Suppressor macrophage treated with lipopolysaccharide for 1 hour (primary cell): ENCODE data around the gene SBK2.
A peak's percentile ranks its signal among the peaks of the same experiment; 100 is the strongest.
"Not testable (repeated sequence)": the region's sequence is repeated elsewhere in the genome, so short reads cannot be mapped to it uniquely, and the experiment has no call there.

ENCODE experiments used
- DNase-seq, 3 donors: peaks; one replicate each; pipeline ENCODE4 v3.0.0-alpha.2; 2020 to 2022

SBK2 gene, protein sequence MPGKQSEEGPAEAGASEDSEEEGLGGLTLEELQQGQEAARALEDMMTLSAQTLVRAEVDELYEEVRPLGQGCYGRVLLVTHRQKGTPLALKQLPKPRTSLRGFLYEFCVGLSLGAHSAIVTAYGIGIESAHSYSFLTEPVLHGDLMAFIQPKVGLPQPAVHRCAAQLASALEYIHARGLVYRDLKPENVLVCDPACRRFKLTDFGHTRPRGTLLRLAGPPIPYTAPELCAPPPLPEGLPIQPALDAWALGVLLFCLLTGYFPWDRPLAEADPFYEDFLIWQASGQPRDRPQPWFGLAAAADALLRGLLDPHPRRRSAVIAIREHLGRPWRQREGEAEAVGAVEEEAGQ

DNA sequence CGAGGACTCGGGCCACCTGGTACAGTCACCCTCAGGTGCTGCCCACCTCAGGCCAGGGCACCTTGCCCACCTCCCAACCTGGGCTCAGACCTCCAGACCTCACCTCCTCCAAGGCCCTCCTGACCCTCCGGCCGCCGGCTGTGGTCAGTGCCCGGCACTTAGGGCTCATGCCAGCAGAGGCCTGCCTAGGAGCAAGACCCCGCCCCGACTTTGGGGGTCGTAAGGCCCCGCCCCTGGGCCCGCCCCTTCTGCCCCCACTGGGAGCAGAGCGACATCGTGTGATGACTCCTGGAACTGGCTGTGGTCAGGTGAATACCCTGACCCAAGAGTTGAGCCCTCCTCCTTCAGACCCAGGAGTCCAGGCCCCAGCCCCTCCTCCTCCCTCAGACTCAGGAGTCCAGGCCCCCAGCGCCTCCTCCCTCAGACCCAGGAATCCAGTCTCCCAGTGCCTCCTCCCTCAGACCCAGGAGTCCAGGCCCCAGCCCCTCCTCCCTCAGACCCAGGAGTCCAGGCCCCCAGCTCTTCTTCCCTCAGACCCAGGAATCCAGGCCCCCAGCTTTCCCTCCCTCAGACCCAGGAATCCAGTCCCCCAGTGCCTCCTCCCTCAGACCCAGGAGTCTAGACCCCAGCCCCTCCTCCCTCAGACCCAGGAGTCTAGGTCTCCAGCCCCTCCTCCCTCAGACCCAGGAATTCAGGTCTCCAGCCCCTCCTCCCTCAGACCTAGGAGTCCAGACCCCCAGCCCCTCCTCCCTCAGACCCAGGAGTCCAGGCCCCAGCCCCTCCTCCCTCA, at the start of gene SBK2:
SBK2 (minus strand) TSS at position 183 of the 790 bp plus-strand sequence. CDS start 839 bp downstream, outside the sequence.
- DNase-seq = no peak

DNA sequence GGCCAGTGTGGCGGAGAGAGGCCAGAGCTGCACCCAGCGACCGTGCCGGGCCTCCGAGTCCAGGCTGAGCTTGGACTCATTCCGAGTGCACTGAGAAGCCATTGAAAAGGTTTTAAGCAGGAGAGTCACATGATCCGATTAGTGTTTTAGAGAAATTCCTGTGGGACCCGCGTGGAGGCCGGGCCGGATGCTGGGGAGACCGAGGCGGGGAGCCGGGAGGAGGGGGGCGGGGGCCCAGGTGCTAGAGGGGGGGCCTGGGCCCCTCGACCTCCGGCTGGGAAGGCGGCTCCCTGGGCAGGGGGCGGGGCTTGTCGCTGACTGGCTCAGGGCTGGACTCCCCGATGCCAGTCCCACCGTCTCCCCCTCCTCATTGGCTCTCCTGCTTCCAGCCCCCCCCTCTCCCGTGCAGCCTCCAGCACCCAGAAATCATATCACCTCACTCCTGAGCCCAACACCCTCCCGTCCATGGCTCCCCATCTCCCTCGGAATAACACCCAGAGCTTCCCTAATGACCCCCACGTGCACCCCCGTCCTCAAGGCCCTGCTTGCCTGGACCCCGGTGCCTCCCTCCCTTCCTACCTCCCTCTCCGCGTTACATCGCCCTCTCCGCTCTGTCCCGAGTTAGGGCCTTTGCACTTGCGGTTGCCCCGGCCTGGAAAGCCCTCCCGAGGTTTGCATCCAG, 48.9 kb upstream of the SBK2 start:
- no peak for DNase-seq

DNA sequence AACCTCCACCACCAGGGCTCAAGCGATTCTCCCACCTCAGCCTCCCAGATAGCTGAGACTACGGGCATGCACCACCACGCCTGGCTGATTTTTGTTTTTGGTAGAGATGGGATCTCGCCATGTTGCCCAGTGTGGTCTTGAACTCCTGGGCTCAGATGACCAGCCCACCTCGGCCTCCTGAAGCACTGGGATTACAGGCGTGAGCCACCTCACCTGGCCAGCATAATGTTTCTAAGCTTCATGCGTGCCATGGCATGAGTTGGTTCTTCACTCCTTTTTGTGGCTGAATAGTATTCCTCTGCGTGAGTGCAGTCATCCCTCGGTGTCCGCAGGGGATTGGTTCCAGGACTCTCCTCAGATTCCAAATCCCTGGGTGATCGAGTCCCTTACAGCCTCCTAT, 47.9 kb upstream of the SBK2 start:
- no peak for DNase-seq

DNA sequence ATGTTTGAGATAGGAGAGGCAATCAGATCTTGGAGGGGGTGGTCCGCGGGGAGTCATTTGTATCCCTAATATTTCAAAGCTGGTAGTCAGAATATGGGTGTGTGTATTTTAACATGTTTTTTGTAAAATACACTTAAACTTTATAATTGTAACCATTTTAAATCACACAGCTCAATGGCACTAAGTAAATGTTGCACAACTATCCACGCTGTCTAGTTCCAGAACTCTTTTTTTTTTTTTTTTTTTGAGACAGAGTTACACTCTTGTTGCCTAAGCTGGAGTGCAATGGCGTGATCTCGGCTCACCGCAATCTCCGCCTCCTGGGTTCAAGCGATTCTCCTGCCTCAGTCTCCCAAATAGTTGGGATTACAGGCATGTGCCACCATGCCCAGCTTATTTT, 47.0 kb upstream of the SBK2 start:
- DNase-seq = not testable (repeated sequence)

DNA sequence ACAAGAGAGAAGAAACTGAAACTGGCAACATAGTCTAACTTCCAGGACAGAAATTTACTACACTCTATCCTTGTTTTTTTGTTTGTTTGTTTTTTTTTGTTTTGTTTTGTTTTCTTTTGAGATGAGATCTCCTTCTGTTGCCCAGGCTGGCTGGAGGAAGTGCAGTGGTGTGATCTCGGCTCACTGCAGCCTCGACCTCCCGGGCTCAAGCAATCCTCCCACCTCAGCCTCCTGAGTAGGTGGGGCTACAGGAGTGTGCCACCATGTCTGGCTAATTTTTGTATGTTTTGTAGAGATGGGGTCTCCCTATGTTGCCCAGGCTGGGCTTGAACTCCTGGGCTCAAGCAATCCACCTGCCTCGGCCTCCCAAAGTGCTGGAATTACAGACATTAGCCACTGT, 45.4 kb upstream of the SBK2 start:
- not testable (repeated sequence) for DNase-seq

DNA sequence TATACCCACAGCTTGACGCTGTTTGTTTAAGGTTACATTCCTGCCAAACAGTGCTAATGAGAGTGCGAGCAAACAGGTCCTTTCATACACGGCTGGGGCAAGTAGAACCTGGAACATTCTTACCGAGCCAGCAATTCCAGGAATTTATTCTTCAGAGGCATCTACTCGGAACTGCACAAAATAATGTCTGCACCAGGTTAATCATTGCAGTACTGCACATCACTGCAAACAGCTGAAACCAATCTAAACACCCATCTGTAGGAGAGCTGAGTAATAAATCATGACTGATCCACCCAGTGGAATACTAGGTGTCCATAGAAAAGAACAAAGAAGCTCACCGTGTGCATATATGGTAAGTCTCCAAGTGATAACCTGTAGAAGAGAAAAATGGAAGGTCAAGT, 44.9 kb upstream of the SBK2 start:
- DNase-seq = no peak

DNA sequence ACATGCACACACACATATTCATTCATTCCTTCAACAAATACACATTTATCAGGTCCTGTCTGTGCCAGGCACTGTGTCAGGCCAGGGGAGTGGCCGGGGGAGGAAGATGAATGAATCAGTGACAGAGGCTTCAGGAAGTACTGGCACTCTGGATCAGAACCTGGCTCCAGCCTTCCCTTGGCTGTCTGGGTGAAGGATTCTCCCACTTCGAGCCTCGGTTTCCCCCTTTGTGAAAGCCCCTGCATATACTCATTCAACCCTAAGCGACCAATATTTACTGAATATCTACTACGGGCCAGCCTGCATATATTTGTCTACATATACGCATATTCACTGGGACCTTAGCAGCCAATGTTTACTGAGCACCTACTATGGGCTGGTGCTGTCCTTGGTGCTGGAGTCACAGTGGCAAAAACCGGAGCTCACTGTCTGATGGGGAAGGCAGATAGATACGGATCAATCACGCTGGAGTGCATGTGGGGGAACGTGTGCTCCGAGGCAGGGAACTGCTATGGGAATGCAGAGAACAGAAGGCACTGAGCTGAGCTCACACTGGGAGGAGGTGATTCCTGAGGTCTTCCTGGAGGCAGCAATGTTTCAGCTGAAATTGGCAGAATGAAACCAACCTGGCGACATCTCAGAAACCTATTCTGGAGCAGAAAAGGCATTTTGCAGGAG, 44.4 kb upstream of the SBK2 start:
- peak in 1 of 3 donors; percentile 27 for DNase-seq

DNA sequence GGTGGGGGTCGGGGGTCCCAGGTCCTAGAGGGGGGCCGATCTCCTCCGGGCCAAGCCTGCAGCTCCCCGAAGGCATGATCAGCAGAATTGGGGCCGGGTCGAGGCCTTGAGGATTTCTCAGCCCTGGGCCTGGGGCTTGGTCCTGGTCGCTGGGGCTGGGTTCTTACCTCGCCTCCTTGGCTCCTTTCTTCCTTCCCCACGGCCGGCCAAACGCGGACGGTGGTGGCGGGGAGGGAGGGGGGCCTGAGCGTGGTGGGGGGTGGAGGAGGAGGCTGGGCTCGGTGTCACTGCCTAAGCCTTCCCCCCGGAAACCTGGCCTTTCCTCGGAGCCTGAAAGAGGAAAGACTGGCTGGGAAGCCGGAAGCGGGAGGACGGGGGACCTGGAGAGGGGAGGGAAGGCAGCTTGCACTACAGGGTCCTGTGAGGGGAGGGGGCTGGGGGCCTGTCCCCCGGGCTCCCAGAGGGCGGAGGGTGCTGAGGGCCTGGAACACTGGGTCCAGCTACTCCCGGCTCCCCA, 43.8 kb upstream of the SBK2 start, which contains the start of gene ZNF579:
ZNF579 (minus strand) TSS at position 221 of the 517 bp plus-strand sequence. CDS start 1,209 bp downstream, outside the sequence.
- peak; percentile 85 to 92 (median 89) for DNase-seq

DNA sequence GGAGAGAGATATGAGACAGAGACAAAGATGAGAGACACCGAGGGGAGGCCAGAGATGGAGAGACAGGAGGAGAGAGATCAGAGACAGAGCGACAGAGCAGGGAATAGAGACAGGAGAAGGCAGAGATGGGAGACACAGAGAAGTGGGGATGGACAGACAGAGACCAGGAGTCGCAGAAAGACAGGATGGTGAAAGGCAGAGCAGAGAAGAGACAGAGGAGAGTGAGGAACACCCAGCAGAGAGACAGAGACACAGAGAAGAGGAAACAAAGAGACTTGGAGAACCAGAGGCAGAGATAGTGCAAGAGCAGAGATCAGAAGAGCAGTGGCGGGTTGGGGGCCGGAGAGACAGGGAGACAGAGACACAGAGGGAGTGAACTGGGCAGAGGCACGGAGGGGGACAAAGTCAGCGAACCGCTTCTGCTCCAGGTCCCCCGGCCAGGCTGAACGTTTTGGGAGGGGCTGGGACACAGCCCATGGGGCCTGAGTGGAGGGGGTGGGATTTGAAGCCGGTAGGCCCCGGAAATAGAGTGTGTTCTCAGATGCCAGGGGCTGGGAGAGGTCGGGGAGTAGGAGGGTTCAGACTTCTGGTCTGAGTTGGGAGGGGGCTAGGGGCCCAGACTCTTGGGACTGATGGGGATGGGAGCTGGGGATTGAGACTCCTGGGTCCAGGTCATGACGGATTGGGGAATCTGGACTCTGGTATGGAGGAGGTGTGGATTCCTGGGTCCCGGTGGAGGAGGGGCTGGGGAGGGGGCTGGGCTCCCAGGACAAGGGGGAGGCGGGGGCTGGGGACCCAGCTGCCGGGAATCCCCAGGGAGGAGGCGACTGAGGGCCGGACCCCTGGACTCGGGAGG, 43.1 kb upstream of the SBK2 start:
- peak in 1 of 3 donors; percentile 38 for DNase-seq

DNA sequence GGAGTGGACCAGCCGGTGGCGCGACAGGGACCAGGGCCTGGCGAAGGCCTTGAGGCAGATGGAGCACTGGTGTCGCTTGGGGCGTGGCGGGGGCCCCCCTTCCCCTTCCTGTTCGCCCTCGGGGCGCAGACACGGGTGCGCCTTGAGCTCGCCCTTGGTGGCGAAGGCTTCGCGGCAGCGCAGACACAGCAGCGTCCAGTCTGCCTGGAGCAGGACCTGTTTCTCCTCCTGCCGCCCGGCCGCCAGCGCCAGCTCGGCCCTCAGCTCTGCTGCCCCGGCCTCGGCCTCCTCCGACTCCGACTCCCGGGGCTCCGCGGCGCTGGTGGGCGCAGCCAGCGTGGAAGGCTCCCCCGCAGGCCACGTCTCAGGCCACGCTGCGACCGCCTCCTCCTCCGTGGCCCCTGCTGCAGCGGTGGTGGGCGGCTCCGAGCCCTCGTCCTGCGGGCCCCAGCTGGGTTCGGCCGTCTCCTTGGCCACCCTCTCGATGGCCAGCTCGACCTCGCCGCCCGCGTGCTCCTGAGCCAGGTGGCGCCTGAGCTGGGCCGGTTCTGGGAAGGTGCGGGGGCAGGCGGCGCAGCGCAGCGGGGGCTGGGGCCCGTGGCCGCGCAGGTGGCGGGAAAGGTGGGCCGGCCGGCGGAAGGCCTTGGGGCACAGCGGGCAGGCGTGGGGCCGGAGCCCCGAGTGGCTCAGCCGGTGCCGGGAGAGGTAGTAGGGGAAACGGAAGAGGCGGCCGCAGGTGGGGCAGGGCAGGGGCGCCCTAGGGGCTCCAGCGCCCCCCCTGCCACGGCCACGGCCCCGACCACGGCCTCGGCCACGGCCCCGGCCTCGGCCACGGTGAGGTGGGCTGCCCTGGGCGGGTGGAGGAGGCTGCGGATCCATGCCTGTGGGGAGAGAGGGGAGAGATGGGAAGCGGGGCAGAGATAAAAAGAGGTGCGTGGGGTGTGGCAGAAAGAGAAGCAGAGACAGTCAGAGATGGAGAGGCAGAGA, 42.1 kb upstream of the SBK2 start:
- DNase-seq = no peak

DNA sequence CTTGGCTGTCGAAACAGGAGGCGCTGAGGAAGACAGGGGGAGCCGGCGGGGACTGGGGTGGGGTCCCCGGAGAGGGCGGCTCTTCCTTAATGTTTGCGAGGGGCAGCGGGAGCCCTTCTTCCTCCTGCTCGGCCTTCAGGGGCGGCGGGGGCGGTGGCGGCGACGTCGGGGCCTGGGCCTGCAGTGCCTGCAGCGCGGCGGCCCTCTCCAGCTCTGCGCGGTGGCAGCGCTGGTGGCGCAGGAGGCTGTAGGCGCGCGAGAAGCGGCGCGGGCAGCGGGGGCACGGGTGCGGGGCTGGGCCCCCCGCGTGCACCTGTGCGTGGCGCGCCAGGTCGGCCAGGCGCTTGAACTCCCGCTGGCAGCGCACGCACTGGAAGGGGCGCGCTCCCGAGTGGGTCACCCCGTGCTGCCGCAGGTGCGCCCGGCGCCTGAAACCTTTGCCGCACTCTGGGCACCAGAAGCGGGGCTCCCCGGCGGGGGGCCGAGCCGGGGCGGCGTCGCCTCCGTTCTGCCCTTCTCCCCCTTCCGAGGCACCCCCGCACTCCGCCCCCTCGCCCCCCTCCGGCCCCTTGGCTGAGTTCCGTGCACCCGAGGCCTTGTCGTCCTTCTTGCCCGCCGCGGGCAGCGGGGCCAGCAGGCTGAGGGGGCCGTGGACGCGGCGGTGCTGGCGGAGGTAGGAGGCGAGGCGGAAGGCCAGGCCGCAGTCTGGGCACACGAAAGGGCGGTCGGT, 41.3 kb upstream of the SBK2 start:
- DNase-seq = no peak

DNA sequence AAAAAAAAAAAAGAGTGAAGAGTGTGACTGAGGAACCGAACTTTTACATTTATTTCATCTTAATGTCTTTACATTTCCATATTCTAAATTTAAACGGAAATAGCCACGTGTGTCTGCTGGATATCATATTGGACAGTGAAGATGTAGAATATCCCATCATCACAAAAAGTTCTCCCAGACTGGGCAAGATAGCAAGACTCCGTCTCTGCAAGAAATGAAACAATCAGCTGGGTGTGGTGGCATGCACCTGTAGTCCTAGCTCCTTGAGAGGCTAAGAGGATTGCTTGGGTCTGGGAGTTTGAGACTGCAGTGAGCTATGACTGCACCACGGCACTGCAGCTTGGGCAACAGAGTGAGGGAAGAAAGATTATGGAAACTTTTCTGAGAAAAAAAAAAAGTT, 39.8 kb upstream of the SBK2 start:
- DNase-seq = no peak

DNA sequence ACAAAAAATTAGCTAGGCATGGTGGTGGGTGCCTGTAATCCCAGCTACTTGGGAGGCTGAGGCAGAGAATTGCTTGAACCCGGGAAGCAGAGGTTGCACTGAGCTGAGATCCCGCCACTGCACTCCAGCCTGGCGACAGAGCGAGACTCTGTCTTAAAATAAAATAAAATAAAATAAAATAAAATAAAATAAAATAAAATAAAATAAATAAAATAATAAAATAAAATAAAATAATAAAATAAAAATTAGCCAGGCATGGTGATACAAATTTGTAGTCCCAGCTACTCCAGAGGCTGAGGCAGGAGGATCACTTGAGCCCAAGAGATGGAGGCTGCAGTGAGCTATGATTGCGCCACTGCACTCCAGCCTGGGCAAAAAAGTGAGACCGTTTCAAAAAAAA, 37.0 kb upstream of the SBK2 start:
- DNase-seq = not testable (repeated sequence)

DNA sequence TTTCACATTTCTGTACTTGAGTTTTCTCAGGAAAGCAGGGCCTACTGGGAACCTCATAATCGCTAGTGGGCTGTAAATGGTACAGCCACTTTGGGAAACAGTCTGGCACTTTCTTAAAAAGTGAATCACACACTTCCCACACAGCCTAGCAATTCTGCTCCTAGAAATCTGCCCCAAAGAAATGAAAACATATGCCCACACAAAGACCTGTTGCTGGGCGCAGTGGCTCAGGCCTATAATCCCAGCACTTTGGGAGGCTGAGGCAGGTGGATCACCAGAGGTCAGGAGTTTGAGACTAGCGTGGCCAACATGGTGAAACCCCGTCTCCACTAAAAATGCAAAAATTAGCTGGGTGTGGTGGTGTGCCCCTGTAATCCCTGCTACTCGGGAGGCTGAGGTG, 32.5 kb upstream of the SBK2 start:
- DNase-seq = not testable (repeated sequence)

DNA sequence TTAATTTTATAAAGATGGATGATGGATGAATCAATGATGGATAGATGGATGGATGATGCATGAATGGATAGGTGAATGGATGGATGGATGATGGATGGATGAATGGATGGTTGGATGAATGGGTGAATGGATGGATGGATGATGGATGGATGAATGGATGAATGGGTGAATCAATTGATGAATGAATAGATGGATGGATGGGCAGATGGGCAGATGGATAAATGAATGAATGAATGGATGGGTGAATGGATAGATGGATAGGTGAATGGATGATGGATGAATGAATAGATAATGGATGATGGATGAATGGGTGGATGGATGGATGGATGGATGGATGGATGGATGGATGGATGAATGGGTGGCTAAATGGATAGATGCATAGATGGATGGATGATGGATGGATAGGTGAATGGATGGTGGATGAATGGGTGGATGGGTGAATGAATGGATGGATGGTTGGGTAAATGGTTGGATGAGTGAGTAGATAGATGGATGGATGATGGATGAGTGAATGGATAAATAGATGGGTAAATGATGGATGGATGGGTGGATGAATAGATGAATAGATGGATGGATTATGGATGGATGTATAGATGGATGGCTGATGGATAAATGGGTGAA, 30.9 kb upstream of the SBK2 start:
- no peak for DNase-seq

DNA sequence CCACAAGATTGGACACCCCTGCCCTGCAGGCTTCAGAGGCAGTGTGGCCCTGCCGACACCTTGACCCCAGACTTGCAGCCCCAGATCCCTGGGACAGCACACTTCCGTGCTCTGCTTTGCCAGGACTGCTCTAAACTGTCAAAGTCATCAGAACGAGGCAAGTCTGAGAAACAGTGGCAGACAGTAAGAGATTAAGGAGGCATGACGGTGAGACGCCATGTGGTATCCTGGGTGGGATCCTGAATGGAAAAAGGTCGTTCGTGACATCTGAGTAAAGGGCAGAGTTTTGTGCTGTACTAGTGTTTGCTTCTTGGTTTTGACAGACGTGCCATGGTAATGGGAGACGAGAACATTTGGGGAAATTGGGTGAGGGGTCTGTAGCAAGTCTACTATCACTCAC, 29.9 kb upstream of the SBK2 start:
- DNase-seq = no peak

DNA sequence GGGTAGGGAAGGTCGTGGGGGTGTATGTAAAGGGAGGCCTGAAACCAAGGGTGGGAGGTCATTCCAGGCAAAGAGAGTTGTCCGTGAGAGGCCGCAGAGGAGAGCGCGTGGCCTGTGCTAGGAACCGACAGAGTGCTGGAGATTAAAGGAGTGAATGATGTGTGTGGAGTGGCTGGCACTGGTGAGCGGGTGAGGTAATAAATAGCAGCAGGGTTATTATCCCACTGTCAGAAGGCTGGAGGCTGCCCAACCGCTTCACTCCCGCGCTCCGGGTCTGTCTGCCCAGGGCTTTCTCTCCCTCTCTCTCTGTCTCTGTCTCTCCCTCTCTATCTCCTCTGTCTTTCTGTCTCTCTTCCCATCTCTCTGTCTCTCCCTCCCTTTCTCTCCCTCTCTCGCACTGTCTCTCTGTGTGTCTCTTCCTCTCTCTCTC, 26.3 kb upstream of the SBK2 start:
- DNase-seq = no peak

DNA sequence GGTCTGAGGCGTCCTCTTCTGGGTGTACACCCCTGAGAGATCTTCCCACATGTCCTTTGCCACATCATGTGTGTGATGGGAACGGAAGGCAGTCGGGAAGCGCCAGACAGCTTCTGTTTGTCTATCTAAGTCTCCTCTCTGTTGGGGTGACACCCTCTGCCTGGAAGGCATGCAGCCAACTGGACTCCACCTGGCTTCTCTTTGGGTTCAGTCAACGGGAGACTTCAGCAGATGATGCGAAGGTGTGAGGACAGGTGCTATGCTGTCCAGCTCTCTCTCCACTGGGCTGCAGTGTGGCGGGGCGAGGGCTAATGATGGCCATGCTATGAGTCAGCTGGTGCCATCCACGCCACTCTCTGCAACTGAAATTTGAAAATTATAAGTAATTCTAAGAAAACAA, 22.8 kb upstream of the SBK2 start:
- DNase-seq = no peak

DNA sequence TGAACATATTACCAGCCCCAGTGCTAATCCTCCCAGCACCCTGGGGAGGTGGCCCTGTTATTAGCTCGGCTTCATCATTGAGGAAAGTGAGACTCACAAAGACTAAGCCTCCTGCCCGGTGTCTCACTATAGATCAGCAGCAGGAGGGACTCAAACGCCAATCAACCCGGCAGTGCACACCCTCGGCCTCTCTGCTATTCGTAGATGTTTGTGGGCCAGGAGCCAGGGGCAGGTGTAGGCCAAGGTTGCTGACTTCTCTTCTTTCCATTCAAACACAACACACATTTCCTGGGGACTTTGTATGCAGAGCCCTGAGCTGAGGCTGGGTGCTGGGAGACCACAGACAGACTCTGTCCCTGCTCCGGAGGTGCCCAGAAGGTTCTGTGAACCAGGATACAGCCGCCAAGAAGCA, 17.8 kb upstream of the SBK2 start:
- DNase-seq = no peak
